HG03558 (cell line): ENCODE measurements around the gene COQ4.

ENCODE experiments used
- ATAC-seq: cut with Tn5 transposase; IDR thresholded peaks from one replicate; pipeline ENCODE4 v1.9.1; 2021; ENCODE audit warnings: moderate number of reproducible peaks; ENCODE audit not compliant: unreplicated experiment; ENCODE audit errors: extremely low read depth

Gene COQ4

DNA sequence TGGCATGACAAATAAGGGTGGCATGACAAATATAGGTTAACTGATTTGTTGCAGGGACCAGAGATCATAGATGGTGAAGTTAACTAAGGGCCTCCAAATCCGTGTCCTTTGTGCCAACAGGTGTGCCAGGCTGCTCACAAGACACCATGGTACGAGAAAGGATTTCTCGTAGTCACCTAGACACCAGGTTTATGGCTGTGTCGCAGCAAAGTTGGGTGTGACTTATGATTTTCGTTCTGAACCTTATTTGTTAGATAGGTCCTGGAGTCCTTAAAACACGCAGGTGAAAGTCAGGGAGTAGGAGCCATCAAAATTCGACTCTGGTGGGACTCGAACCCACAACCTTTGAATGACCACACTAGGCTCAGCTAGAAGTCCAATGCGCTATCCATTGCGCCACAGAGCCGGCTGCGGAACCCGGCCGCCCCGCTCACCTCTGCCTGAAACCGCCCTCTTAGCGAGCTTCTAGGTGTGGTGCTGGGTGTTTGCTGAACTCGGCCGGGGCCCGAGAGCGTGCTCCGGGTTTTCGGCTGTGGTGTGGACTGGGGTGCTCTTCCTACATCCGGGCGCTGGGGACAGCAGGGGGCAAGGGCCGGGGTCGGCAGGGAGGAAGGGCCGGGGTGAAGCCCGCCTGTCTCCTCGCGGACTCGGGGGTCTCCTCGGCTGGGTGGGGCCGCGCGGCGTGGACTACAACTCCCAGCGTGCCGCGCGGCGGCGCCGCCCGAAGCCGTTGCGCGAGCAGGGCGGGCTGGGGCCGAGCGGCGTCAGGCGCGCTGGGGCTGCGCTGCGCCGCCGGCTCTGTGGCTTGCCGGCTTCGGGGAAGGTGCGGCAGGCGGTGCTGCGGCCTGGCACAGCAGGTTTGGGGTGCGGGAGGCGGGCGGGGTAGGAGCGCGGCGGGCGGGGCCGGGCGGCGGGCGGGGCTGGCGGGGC lies 17.4 kb downstream of the COQ4 start, which contains the start of gene SLC27A4:
SLC27A4 (plus strand) TSS at position 767 of the 930 bp plus-strand sequence. CDS start 2,606 bp downstream, outside the sequence.
- no peak for ATAC-seq

DNA sequence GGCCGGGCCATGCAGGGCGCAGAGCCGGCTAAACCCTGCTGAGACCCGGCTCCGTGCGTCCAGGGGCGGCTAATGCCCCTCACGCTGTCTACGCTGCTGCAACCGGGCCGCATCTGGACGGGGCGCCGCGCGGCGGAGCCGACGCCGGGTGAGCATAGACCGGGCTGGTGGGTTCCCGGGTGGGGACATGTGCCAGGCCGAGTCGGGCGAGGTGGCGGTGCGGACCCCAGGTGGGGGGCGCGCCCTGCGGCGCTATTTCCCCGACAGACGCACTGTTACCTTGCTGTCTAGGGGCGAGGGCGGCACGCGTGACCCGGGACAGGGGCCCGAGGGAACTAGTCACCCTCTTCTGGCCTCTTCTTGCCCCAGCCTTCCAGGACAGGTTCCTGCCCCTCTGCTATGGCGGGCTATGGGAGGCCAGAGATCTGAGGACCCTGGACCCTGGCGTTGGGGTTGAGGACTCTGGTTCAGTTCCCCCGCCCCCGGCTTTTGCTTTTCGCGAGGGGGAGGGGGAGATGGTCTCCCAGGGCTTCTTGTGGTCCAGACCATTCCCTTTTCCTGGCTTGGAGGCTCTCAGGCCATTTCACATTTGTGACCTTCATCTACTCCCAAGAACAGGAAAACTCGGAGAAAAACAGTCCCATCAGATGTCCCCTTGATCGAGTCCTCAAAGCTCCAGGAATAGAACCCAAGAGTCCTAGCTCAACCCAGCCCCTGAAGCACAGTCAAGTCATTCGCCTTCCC lies 18.2 kb downstream of the COQ4 start:
- no peak for ATAC-seq

DNA sequence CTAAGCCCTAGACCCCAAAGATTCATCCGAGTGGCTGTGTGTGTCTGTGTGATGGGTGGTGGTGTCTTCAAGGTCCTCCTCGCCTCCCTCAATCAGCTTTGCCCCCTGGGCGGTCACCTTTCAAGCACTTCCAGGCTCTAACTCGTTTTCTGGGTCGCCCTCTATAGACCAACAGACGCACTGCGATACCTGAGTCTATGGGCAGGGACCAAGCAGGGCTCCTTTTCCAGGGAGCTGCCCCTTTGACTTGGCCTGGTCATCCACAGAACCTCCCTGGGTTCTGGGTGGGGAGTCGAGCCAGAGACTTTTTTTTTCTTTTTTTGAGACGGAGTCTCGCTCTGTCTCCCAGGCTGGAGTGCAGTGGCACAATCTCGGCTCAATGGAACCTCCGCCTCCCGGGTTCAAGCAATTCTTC lies 18.8 kb downstream of the COQ4 start:
- ATAC-seq = no peak

- ATAC-seq = no peak
Measured at GRCh38 chr9:128342971-128343680, 20.5 kb downstream of the COQ4 start.

DNA sequence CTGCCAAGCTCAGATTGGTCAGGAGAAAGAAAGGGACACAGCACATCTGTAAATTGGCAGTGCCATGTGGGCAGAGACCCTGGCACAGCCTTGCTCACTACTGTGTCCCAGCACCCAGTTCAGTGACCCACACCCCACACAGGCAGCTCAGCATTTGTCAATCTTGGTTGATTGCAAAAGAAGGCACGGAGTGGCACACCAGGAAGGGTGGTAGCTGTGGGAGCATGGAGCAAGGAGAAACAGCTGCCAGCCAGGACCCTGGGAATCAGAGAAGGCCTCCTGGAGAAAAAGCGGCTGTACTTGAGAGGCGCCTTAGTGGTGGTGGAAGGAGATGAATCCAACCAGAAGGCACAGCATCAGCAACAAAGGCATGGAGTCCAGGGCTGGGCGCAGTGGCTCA lies 21.2 kb downstream of the COQ4 start:
- no peak for ATAC-seq

- ATAC-seq = no peak
Measured at GRCh38 chr9:128344931-128345605, 22.4 kb downstream of the COQ4 start.

DNA sequence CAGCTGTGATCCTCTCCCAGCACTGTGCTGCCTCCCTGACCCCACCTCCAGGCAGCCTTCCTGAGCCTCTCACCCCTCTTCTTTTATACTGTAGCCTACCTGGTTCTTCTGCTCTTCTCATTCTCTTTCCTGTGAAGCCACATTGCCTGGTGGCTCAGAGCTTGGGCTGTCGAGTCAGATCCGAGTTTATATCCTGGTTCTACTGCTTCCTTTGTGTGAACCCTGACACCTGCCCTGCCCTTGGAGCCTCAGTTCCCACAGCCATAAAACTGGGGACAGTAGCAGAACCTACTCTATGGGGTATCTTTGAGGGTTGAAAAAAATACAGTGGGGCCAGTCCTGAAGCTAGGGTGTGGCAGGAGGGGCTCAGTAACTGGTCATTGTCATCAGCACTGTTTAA lies 26.5 kb downstream of the COQ4 start:
- no peak for ATAC-seq

DNA sequence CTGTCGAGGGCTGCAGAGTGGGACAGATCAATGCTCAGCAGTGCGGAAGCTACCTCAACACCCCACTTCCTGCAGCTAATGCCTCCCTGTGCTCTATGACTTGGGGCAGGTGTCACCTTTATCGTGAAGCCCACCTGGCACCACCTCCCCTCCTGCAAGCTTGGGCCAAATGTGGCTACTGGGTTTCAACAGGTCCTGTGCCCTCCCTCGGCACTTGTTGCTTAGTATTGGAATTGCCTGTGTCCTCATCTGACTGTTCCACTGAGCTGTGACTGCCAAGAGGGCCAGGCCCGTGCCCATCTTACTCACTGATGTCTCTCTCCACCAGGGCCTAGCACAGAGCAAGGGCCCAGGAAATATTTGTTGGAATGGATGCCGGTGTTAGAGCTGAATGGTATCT lies 27.1 kb downstream of the COQ4 start:
- ATAC-seq = no peak

DNA sequence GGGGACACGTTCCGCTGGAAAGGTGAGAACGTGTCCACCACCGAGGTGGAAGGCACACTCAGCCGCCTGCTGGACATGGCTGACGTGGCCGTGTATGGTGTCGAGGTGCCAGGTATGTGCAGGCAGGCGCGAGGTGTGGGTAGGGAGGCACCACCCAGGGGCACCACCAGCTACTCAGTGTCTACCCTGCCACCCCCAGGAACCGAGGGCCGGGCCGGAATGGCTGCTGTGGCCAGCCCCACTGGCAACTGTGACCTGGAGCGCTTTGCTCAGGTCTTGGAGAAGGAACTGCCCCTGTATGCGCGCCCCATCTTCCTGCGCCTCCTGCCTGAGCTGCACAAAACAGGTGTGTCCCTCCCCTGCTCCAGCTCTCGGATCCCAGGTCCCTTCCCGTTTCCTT lies 32.8 kb downstream of the COQ4 start:
- ATAC-seq = no peak

DNA sequence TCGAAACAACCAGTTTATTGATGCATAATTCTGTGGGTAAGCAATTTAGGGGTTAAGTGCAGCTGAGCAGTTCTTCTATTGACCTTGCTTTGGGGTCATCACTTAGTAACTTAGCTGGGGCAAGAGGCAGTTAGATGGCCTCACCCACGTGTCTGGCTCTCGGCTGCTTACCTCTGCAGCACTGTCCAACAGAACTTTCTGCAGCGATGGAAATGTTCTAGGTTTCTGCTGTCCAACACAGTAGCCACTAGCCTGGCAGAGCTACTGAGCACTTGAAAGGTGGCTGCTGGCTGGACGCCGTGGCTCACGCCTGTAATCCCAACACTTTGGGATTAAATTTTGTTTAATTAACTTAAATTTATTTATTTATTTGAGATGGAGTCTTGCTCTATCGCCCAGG lies 35.5 kb downstream of the COQ4 start:
- no peak for ATAC-seq

DNA sequence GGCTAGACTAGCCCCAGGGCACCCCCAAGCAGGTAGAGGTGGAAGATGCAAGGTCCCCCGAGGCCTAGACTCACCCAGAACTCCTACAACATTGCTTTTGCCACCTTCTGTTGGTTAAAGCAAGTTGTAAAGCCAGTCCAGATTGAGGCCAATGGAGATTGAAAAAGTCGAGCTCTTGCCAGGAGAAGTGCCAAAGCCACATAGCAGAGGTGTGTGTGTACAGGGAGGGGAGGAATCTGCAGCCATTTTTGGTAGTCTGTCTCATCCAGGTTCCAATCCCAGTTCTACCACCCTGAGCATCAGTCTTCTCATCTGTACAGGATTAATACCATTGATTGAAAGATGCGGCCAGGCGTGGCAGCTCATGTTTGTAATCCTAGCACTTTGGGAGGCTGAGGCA lies 36.2 kb downstream of the COQ4 start:
- ATAC-seq = no peak

DNA sequence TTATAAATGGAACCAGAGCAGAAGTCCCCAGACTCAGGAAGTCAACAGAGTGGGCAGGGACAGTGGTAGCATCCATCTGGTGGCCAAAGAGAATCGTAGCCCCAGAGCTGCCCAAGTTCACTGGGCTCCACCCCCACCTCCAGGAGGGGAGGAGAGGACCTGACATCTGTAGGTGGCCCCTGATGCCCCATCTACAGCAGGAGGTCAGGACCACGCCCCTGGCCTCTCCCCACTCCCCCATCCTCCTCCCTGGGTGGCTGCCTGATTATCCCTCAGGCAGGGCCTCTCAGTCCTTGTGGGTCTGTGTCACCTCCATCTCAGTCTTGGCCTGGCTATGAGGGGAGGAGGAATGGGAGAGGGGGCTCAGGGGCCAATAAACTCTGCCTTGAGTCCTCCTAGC lies 38.2 kb downstream of the COQ4 start:
- ATAC-seq = no peak

GRCh38 chr9:128361296-128361985 lies 38.8 kb downstream of the COQ4 start:
- no peak for ATAC-seq

DNA sequence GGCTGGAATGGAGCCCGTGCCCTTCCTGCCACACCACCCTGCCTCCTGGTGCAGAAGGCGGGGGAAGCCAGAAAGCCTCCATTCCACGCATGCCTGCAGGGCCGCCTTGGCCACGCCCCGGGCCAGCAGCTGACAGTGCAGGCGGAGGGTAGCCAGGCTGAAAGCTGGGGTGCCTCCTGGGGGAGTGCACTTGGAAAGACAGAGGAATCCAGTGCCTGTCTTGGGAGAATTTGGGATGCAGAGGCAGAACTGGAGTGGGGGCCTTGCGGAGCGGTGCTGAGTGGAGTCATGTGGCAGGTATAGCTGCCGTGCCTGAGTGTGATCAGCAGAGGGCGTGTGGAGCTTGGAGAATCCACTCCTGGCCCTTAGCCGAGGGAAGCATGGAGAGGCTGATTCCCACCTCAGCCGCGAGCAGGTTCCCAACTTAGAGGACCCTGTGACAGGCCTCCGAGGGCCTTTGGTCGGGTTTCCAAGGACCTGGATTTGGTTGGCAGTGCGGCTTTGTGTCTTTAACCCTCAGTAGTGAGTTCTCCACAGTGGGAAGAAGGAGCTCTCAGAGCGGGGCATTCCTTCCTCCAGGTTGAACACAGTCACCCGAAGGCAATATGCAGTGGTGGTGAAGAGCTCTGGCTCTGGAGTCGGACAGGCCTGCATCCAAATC lies 39.5 kb downstream of the COQ4 start:
- ATAC-seq = no peak

DNA sequence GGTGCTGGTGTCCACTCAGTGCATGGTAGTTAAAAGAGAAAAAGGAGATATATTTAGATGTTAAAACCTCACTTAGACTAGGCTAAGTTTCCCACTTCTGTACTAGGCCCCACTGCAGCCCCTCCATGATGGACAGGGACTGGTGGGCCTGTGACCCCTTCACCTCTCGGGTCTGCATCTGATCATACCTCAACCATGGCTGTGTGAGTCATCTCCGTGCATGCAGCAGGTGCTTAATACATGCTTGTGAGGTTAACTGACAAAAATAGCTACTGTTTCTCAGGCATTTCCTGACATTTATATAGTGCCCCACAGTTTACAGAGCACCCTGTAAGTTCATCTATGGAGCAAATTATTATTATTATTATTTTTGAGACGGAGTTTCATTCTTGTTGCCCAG lies 40.1 kb downstream of the COQ4 start:
- ATAC-seq = no peak

DNA sequence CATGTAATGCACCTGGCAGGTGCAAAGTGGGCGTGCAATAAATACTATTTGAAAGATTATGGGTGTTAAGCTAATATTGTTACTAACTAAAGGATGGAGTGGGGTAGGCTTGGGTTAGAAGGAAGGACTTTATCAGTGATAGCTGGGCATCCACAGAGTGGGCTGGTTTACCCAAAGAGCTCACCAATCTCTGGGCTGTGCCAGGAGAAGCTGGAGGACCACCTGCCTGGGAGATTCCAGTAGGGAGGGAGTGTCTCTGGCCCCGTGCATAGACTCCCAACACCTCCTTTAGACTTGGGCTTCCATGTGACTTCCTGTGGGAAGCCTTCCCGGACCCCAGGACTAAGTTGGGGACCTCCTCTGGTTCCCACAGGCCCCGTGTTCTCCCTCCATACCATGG lies 42.9 kb downstream of the COQ4 start:
- no peak for ATAC-seq

DNA sequence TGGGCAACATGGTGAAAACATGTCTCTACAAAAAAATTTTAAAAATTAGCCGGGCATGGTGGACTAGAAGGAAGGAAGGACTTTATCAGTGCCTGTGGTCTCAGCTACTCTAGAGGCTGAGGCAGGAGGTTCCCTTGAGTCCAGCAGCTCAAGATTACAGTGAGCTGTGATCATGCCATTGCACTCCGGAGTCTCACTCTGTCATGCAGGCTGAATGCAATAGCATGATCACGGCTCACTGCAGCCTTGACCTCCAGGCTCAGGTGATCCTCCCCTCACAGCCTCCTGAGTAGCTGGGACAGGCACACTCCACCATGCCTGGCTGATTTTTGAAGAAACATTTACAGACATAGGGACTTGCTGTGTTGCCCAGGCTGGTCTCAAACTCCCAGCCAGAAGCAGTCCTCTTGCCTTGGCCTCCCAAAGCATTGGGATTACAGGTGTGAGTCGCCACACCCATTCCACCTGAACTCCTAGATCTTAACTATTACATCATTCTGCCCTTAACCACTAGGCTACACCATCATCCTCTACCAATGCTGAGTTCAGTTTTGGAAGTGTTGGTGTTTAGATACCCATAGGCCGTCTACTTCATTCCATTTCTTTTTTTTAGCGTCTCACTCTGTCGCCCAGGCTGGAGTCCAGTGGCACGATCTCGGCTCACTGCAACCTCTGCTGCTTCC lies 46.5 kb downstream of the COQ4 start:
- no peak for ATAC-seq

GRCh38 chr9:128370367-128370751 lies 47.7 kb downstream of the COQ4 start:
- no peak for ATAC-seq
